WTC11 (cell line): ENCODE data around the gene CCR1. TPM values are rescaled to one million over a fixed set of nuclear protein-coding genes. Genes with fewer than 3 reads are reported as not detected.

Experiments used
- ATAC-seq: fragments of 200-7000 bp; cut with Tn5 transposase; 2 replicates; pipeline ENCODE4 v1.10.0; 2021; ENCODE audit warnings: mild to moderate bottlenecking, moderate library complexity
- CTCF ChIA-PET: fragments of 300-600 bp; sonication (Branson Sonifier 250); formaldehyde crosslinking; loops from one replicate; lab custom pipeline; 2021; ENCODE audit warnings: antibody characterized with exemption; lab: Charles Lee
- POLR2A ChIA-PET: fragments of 350-600 bp; sonication (Branson Sonifier 250); formaldehyde crosslinking; loops from one replicate; lab custom pipeline; 2021; ENCODE audit warnings: antibody characterized with exemption; lab: Charles Lee
- DNase-seq: peaks from one replicate; pipeline ENCODE4 v3.0.0; 2021; ENCODE audit warnings: low spot score
- H3K27ac Mint-ChIP-seq: 2 replicates; pipeline ENCODE4 v1.8.0; 2021; ENCODE audit warnings: mixed read lengths
- H3K27me3 Mint-ChIP-seq: 2 replicates; pipeline ENCODE4 v1.8.0; 2021; ENCODE audit warnings: low read depth, mild to moderate bottlenecking, moderate library complexity, mixed read lengths
- H3K36me3 Mint-ChIP-seq: 2 replicates; pipeline ENCODE4 v1.8.0; 2021; ENCODE audit warnings: mixed read lengths
- H3K4me1 Mint-ChIP-seq: 2 replicates; pipeline ENCODE4 v1.8.0; 2022; ENCODE audit warnings: mixed read lengths
- H3K4me3 Mint-ChIP-seq: 2 replicates; pipeline ENCODE4 v1.8.0; 2021; ENCODE audit warnings: mild to moderate bottlenecking, moderate library complexity, mixed read lengths
- H3K9me3 Mint-ChIP-seq: 2 replicates; pipeline ENCODE4 v1.8.0; 2021; ENCODE audit warnings: mixed read lengths
- CBFB ChIP-seq: sonication (generic); formaldehyde crosslinking; IDR thresholded peaks from 2 replicates; pipeline ENCODE4 v1.8.1; 2022; ENCODE audit warnings: mild to moderate bottlenecking, low read depth, missing genetic modification reagents
- CREB1 ChIP-seq: sonication (generic); formaldehyde crosslinking; IDR thresholded peaks from 2 replicates; pipeline ENCODE4 v1.8.0; 2023; ENCODE audit warnings: mild to moderate bottlenecking, missing genetic modification reagents
- GABPB1 ChIP-seq: sonication (generic); formaldehyde crosslinking; IDR thresholded peaks from 2 replicates; pipeline ENCODE4 v1.8.1; 2023; ENCODE audit warnings: mild to moderate bottlenecking, missing genetic modification reagents
- NR2C2 ChIP-seq: sonication (generic); formaldehyde crosslinking; IDR thresholded peaks from 2 replicates; pipeline ENCODE4 v1.8.0; 2022; ENCODE audit warnings: mild to moderate bottlenecking, missing genetic modification reagents
- NR3C1 ChIP-seq: sonication (generic); formaldehyde crosslinking; conservative IDR thresholded peaks from 2 replicates; pipeline ENCODE4 v1.8.1; 2023; ENCODE audit warnings: low read depth, mild to moderate bottlenecking, missing genetic modification reagents
- PRRX2 ChIP-seq: fragments of 250-450 bp; sonication (Bioruptor Pico); IDR thresholded peaks from 2 replicates; pipeline ENCODE4 v1.8.0; 2021; ENCODE audit warnings: mild to moderate bottlenecking
- RORB ChIP-seq: fragments of 250-450 bp; sonication (Bioruptor Pico); IDR thresholded peaks from 2 replicates; pipeline ENCODE4 v1.9.0; 2021; ENCODE audit warnings: mild to moderate bottlenecking
- SOX15 ChIP-seq: fragments of 250-450 bp; sonication (Bioruptor Pico); IDR thresholded peaks from 2 replicates; pipeline ENCODE4 v1.9.0; 2021; ENCODE audit warnings: mild to moderate bottlenecking
- TCF7 ChIP-seq: sonication (generic); formaldehyde crosslinking; IDR thresholded peaks from 2 replicates; pipeline ENCODE4 v1.8.0; 2022; ENCODE audit warnings: mild to moderate bottlenecking, low read depth, missing genetic modification reagents, moderate library complexity
- ZNF219 ChIP-seq: sonication (generic); formaldehyde crosslinking; IDR thresholded peaks from 2 replicates; pipeline ENCODE4 v1.8.0; 2023; ENCODE audit warnings: missing genetic modification reagents, mild to moderate bottlenecking, borderline replicate concordance
- ZNF317 ChIP-seq: sonication (generic); formaldehyde crosslinking; IDR thresholded peaks from 2 replicates; pipeline ENCODE4 v1.8.1; 2023; ENCODE audit warnings: low read depth, mild to moderate bottlenecking, moderate library complexity, missing genetic modification reagents, borderline replicate concordance
- ZNF396 ChIP-seq: fragments of 250-450 bp; sonication (Bioruptor Pico); IDR thresholded peaks from 2 replicates; pipeline ENCODE4 v1.8.0; 2021; ENCODE audit warnings: mild to moderate bottlenecking, moderate library complexity, borderline replicate concordance
- ZNF423 ChIP-seq: fragments of 250-450 bp; sonication (Bioruptor Pico); IDR thresholded peaks from 2 replicates; pipeline ENCODE4 v2.1.2; 2022; ENCODE audit warnings: mild to moderate bottlenecking, moderate library complexity
- ZNF671 ChIP-seq: fragments of 250-450 bp; sonication (Bioruptor Pico); IDR thresholded peaks from 2 replicates; pipeline ENCODE4 v1.8.0; 2021; ENCODE audit warnings: mild to moderate bottlenecking
- total RNA-seq: library from RNA; stranded (reverse); gene quantifications from 3 replicates; pipeline ENCODE4 v1.2.3, GENCODE V29; 2021
- TF ChIP-seq, protein P1 (sequence below): sonication (generic); formaldehyde crosslinking; IDR thresholded peaks from 2 replicates; pipeline ENCODE4 v1.8.0; 2023; ENCODE audit warnings: missing genetic modification reagents, mild to moderate bottlenecking, borderline replicate concordance
- TF ChIP-seq, protein P2 (sequence below): sonication (generic); formaldehyde crosslinking; IDR thresholded peaks from 2 replicates; pipeline ENCODE4 v1.8.0; 2022; ENCODE audit warnings: mild to moderate bottlenecking, missing genetic modification reagents
- TF ChIP-seq, protein P3 (sequence below): sonication (generic); formaldehyde crosslinking; IDR thresholded peaks from 2 replicates; pipeline ENCODE4 v1.8.1; 2023; ENCODE audit warnings: mild to moderate bottlenecking, moderate library complexity, missing genetic modification reagents
- TF ChIP-seq, protein P4 (sequence below): sonication (generic); formaldehyde crosslinking; conservative IDR thresholded peaks from 2 replicates; pipeline ENCODE4 v1.8.1; 2022; ENCODE audit warnings: mild to moderate bottlenecking, missing genetic modification reagents

Gene CCR1
- total RNA-seq, 1 experiment from 2014 or later = not detected

DNA sequence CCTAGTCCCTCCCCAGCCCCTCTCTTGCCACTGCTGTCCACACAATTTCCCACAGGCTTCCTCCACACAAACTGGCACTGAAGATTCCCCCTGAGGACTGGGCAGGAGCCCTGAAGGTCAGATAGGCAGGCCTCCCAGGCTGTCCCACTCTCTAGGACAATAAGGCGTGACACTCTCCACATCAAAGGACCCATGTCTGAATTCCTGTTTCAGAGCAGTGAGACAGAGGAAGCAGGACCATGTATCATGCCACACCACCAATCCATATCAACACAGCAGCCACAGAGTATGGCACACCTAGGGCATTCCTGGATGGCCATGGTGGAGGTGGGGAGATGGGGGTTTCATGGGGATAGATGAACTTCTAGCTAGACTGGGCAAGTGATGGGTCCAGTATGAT, 13.8 kb upstream of the CCR1 start (continued):
- no peak for TF ChIP-seq CBFB (CRISPR knock-in tag)
- TF ChIP-seq TCF7 (CRISPR knock-in tag) = no peak
- no peak for TF ChIP-seq ZNF317 (CRISPR knock-in tag)

DNA sequence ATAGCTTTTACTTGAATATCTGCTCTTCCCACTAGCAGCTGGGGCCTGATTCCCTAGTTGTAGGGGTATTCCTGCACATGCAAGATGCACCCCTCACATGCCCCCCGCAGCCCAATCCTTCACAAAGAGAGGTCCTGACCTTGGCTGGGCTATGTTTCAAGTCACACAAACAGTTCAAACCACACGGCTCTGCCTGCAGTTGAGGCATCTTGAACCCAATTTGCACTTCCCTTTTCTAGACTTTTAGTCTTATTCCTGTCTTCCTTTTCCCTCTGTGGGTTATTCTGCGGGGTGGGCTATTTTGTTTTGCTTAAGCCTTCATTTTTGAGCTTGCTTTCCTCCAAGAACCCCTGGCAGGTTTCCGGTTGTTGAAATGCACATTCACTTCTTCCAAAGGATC, 13.3 kb upstream of the CCR1 start:
- ATAC-seq (no peak), DNase-seq (no peak)
- Mint-ChIP-seq H3K27me3 (peaks cover 3% of the 10 kb centered on the region; the same call in 1 of the 2 replicates), H3K4me3 (no peak overlapping the region), H3K36me3 (no peaks in the 10 kb centered on the region; the same call in 1 of the 2 replicates), H3K9me3 (peaks cover 21% of the 10 kb centered on the region), H3K27ac (no peak overlapping the region), H3K4me1 (no peaks in the 10 kb centered on the region)
- POLR2A ChIA-PET = no interaction called here
- CTCF ChIA-PET = interaction anchor here (1.1 to 1.8 kb wide), 2 partner anchors 13 to 157 kb away, joined by 3 to 6 read pairs; partner anchors contain the start of gene CCR1
- TF ChIP-seq PRRX2 (CRISPR knock-in tag) = no peak

DNA sequence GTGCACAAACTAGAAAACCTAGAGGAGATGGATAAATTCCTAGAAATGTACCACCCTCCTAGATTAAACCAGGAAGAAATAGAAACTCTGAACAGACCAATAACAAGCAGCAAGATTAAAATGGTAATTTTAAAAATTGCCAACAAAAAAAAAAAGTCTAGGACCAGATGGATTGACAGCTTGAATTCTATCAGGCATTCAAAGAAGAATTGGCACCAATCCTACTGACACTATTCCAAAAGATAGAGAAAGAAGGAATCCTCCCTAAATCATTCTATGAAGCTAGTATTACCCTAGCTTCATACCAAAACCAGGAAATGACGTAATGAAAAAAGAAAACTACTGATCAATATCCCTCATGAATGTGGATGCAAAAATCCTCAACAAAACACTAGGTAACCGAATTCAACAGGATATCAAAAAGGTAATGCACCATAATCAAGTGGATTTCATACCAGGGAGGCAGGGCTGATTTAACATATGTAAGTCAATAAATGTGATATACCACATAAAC, 10.1 kb upstream of the CCR1 start:
- CTCF ChIA-PET = interaction anchor here (0.7 kb wide), 1 partner anchor 10 kb away, joined by 3 read pairs; the partner anchor contains the start of gene CCR1

DNA sequence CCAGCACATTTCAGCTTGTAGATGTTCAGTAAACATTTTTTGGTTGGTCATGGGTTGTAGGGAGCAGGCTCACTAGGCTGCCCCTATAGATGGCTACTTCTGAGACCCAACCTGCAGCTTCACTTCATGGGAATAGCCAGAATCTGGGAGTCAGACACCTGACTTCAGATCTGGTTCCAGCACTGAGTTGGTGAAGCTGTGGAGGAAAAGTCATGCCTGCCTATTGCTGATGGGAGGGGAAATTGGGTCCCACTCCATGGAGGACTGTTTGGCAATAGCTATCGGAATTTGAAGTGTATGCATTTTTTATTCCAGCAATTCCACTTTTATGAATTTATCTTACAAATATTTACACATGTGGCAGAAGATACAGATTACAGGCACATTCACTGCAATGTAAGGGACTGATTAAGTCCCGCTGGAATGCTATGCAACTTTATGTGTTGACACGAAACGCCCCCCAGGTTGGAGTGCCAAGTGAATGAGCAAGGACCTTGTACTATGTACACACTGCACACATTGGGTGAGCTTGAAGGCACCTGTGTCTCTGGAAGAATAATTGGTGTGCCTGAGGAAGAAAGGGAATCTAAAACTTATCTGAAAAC, 7.8 kb upstream of the CCR1 start:
- Mint-ChIP-seq H3K27me3 (peaks cover 3% of the 10 kb centered on the region; the same call in 1 of the 2 replicates), H3K9me3 (peaks cover 18% of the 10 kb centered on the region), H3K36me3 (no peaks in the 10 kb centered on the region; the same call in 1 of the 2 replicates), H3K4me1 (0 out of 2 replicates have a peak, but pooled peaks cover 4% of the 10 kb centered on the region), H3K4me3 (no peak overlapping the region), H3K27ac (no peak overlapping the region)
- DNase-seq (no peak), ATAC-seq (no peak)
- TF ChIP-seq CBFB (CRISPR knock-in tag) = no peak
- no peak for TF ChIP-seq ZNF423 (CRISPR knock-in tag)
- no peak for TF ChIP-seq NR3C1 (CRISPR knock-in tag)
- TF ChIP-seq CREB1 (CRISPR knock-in tag) = no peak
- TF ChIP-seq GABPB1 = no peak
- ChIA-PET CTCF (interaction anchor here (1.0 to 2.6 kb wide), 7 partner anchors 61 to 211 kb away, joined by 3 to 68 read pairs (median 10); partner anchors contain the start of gene CCR5), POLR2A (no interaction called here)

More for the DNA sequence above, 10.1 kb upstream of the CCR1 start:
- POLR2A ChIA-PET = no interaction called here
- no peaks in the 10 kb centered on the region; the same call in 1 of the 2 replicates for H3K36me3 Mint-ChIP-seq
- ATAC-seq = no peak
- peaks cover 3% of the 10 kb centered on the region; the same call in 1 of the 2 replicates for H3K27me3 Mint-ChIP-seq
- TF ChIP-seq, protein P1, sequence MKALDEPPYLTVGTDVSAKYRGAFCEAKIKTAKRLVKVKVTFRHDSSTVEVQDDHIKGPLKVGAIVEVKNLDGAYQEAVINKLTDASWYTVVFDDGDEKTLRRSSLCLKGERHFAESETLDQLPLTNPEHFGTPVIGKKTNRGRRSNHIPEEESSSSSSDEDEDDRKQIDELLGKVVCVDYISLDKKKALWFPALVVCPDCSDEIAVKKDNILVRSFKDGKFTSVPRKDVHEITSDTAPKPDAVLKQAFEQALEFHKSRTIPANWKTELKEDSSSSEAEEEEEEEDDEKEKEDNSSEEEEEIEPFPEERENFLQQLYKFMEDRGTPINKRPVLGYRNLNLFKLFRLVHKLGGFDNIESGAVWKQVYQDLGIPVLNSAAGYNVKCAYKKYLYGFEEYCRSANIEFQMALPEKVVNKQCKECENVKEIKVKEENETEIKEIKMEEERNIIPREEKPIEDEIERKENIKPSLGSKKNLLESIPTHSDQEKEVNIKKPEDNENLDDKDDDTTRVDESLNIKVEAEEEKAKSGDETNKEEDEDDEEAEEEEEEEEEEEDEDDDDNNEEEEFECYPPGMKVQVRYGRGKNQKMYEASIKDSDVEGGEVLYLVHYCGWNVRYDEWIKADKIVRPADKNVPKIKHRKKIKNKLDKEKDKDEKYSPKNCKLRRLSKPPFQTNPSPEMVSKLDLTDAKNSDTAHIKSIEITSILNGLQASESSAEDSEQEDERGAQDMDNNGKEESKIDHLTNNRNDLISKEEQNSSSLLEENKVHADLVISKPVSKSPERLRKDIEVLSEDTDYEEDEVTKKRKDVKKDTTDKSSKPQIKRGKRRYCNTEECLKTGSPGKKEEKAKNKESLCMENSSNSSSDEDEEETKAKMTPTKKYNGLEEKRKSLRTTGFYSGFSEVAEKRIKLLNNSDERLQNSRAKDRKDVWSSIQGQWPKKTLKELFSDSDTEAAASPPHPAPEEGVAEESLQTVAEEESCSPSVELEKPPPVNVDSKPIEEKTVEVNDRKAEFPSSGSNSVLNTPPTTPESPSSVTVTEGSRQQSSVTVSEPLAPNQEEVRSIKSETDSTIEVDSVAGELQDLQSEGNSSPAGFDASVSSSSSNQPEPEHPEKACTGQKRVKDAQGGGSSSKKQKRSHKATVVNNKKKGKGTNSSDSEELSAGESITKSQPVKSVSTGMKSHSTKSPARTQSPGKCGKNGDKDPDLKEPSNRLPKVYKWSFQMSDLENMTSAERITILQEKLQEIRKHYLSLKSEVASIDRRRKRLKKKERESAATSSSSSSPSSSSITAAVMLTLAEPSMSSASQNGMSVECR = no peak
- TF ChIP-seq, all 79 proteins: peak for 0
- H3K4me3 Mint-ChIP-seq = no peak overlapping the region
- DNase-seq = no peak
- peaks cover 19% of the 10 kb centered on the region for H3K9me3 Mint-ChIP-seq
- H3K27ac Mint-ChIP-seq = no peak overlapping the region
- 0 out of 2 replicates have a peak, but pooled peaks cover 4% of the 10 kb centered on the region for H3K4me1 Mint-ChIP-seq

DNA sequence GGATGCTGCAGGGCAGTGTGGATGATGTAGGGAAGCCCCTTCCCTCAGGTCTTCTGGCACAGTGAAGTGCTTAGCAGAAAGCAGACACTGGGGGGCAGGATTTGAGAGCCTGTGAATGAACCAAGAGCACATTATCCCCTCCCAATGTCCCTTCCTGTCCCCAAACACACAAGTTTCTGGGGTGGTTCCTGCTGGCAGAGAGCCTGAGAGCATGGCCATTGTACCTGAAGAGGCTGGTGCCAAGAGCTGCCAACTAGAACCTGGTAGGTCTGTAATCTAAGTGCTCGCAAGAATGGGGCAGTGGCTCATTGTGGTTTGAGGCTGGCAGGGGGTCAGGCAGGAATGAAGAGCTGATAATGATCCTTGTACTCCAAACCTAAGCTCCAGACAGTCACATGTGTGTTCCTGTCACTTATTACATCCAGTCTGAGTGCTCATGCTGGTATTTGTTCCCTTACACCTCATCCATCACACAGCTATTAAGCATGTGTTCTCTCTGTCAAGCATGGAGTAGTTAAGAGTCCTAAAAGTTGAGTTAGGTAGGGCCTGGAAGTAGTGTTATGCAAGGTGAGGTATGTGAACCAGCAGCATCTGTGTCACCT, 6.7 kb upstream of the CCR1 start:
- H3K4me1 Mint-ChIP-seq = 0 out of 2 replicates have a peak, but pooled peaks cover 4% of the 10 kb centered on the region
- DNase-seq (peak; percentile 63), ATAC-seq (peak; percentile 97)
- H3K9me3 Mint-ChIP-seq = peaks cover 8% of the 10 kb centered on the region
- no peaks in the 10 kb centered on the region; the same call in 1 of the 2 replicates for H3K36me3 Mint-ChIP-seq
- no peak overlapping the region for H3K27ac Mint-ChIP-seq
- peaks cover 2% of the 10 kb centered on the region; the same call in 1 of the 2 replicates for H3K27me3 Mint-ChIP-seq
- no peak overlapping the region for H3K4me3 Mint-ChIP-seq
- CTCF ChIA-PET = interaction anchor here (0.7 to 2.6 kb wide), 11 partner anchors 10 to 212 kb away, joined by 3 to 68 read pairs (median 5); partner anchors contain the start of gene CCR5
- POLR2A ChIA-PET = no interaction called here
- no peak for TF ChIP-seq NR3C1 (CRISPR knock-in tag)
- no peak for TF ChIP-seq CREB1 (CRISPR knock-in tag)
- TF ChIP-seq RORB (CRISPR knock-in tag) = no peak
- TF ChIP-seq NR2C2 (CRISPR knock-in tag) = no peak
- TF ChIP-seq, protein P2, sequence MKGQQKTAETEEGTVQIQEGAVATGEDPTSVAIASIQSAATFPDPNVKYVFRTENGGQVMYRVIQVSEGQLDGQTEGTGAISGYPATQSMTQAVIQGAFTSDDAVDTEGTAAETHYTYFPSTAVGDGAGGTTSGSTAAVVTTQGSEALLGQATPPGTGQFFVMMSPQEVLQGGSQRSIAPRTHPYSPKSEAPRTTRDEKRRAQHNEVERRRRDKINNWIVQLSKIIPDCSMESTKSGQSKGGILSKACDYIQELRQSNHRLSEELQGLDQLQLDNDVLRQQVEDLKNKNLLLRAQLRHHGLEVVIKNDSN (CRISPR knock-in tag) = no peak
- TF ChIP-seq ZNF671 (CRISPR knock-in tag) = no peak
- TF ChIP-seq SOX15 (CRISPR knock-in tag) = no peak
- TF ChIP-seq ZNF219 = no peak
- TF ChIP-seq, protein P3, sequence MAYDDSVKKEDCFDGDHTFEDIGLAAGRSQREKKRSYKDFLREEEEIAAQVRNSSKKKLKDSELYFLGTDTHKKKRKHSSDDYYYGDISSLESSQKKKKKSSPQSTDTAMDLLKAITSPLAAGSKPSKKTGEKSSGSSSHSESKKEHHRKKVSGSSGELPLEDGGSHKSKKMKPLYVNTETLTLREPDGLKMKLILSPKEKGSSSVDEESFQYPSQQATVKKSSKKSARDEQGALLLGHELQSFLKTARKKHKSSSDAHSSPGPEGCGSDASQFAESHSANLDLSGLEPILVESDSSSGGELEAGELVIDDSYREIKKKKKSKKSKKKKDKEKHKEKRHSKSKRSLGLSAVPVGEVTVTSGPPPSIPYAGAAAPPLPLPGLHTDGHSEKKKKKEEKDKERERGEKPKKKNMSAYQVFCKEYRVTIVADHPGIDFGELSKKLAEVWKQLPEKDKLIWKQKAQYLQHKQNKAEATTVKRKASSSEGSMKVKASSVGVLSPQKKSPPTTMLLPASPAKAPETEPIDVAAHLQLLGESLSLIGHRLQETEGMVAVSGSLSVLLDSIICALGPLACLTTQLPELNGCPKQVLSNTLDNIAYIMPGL (CRISPR knock-in tag) = no peak
- TF ChIP-seq, protein P4, sequence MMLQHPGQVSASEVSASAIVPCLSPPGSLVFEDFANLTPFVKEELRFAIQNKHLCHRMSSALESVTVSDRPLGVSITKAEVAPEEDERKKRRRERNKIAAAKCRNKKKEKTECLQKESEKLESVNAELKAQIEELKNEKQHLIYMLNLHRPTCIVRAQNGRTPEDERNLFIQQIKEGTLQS (CRISPR knock-in tag) = no peak
- TF ChIP-seq ZNF396 = no peak
